Tibial nerve (tissue), 4 donors: Measurements from ENCODE around the gene ADGRD1.

Source experiments
- CTCF ChIP-seq, 5 experiments: fragments of 200-600 bp in 3 of 5; fragments of 450-650 bp in 2 of 5; sonication (generic) in 3 of 5; IDR thresholded peaks; one replicate each; pipeline ENCODE4 v1.5.1; 2016 to 2019; ENCODE audit warnings: antibody characterized with exemption in 5 of 5, mild to moderate bottlenecking in 3 of 5, moderate library complexity in 2 of 5
- EP300 ChIP-seq, 2 donors: sonication (generic); formaldehyde crosslinking; IDR thresholded peaks; one replicate each; pipeline ENCODE4 v1.6.1; 2017; ENCODE audit warnings: antibody characterized with exemption in 2 of 2, mild to moderate bottlenecking in 1 of 2
- POLR2A ChIP-seq, 2 donors: fragments of 450-650 bp; IDR thresholded peaks; one replicate each; pipeline ENCODE4 v1.6.1; 2017; ENCODE audit warnings: antibody characterized with exemption in 2 of 2, mild to moderate bottlenecking in 2 of 2, moderate library complexity in 2 of 2

- no peak for TF ChIP-seq POLR2A (IDR thresholded peaks at IDR 0.05)
- TF ChIP-seq CTCF (IDR thresholded peaks at IDR 0.05) = peak in 1 of 5 experiments; percentile 8
- TF ChIP-seq EP300 (IDR thresholded peaks at IDR 0.05) = peak in 1 of 2 donors; percentile 88
Measured at GRCh38 chr12:130956456-130957303, 3.0 kb downstream of the ADGRD1 start.
